GM12801 (cell line): ENCODE data around the gene ABCC5.

Source experiments
- TF ChIP-seq, protein P1 (sequence below): IDR thresholded peaks from one replicate; pipeline ENCODE4 v1.5.1; 2011; ENCODE audit warnings: control low read depth; ENCODE audit not compliant: insufficient read length; ENCODE audit errors: extremely low read depth

ABCC5 gene

GRCh38 chr3:184017672-184018423 lies at the start of gene ABCC5:
Gene ABCC5, minus strand, starts transcription at chr3:184017884. Its CDS starts 3,492 bp downstream, at chr3:184014392.
- TF ChIP-seq, protein P1, sequence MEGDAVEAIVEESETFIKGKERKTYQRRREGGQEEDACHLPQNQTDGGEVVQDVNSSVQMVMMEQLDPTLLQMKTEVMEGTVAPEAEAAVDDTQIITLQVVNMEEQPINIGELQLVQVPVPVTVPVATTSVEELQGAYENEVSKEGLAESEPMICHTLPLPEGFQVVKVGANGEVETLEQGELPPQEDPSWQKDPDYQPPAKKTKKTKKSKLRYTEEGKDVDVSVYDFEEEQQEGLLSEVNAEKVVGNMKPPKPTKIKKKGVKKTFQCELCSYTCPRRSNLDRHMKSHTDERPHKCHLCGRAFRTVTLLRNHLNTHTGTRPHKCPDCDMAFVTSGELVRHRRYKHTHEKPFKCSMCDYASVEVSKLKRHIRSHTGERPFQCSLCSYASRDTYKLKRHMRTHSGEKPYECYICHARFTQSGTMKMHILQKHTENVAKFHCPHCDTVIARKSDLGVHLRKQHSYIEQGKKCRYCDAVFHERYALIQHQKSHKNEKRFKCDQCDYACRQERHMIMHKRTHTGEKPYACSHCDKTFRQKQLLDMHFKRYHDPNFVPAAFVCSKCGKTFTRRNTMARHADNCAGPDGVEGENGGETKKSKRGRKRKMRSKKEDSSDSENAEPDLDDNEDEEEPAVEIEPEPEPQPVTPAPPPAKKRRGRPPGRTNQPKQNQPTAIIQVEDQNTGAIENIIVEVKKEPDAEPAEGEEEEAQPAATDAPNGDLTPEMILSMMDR, result no peak

- TF ChIP-seq, protein P1, result no peak
Measured at GRCh38 chr3:184066211-184066610, 48.5 kb upstream of the ABCC5 start.

GRCh38 chr3:184062637-184063036 lies 45.0 kb upstream of the ABCC5 start:
- TF ChIP-seq, protein P1, result no peak

GRCh38 chr3:184059424-184059823 lies 41.7 kb upstream of the ABCC5 start:
- TF ChIP-seq, protein P1, result no peak

DNA sequence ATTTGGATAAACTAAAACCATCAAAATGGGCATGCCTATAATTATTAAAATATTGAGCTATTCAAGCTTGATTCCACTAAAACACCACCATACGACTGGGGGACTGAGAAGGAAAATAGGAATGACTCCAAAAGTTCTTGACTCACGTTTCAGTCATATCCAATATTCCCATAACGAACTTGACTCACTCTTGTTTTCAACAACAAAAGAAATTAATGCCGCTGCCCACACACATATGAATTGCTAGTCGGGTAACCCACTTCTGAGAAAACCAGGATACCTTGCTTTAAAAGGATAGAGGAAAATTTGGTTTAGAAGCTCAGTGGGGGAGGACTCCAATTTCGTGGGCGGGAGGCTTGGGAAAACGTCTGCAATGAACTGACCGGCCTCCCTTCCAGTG lies 40.3 kb upstream of the ABCC5 start:
- TF ChIP-seq, protein P1, result no peak

- TF ChIP-seq, protein P1, result no peak
Measured at GRCh38 chr3:184052767-184053166, 35.1 kb upstream of the ABCC5 start, which contains the start of gene HTR3C. Gene HTR3C, plus strand, starts transcription at chr3:184053047. Its CDS starts 34 bp downstream, at chr3:184053081.

- TF ChIP-seq, protein P1, result no peak
Measured at GRCh38 chr3:184050217-184050847, 32.6 kb upstream of the ABCC5 start.
